ENCODE measurements around the gene CCL16. TPM values are rescaled to one million over a fixed set of nuclear protein-coding genes. Genes with fewer than 3 reads are reported as not detected.

CCL16 gene
- total and polyA plus RNA-seq, 8 donors: 0.14 to 0.30 TPM; not detected in 6

DNA sequence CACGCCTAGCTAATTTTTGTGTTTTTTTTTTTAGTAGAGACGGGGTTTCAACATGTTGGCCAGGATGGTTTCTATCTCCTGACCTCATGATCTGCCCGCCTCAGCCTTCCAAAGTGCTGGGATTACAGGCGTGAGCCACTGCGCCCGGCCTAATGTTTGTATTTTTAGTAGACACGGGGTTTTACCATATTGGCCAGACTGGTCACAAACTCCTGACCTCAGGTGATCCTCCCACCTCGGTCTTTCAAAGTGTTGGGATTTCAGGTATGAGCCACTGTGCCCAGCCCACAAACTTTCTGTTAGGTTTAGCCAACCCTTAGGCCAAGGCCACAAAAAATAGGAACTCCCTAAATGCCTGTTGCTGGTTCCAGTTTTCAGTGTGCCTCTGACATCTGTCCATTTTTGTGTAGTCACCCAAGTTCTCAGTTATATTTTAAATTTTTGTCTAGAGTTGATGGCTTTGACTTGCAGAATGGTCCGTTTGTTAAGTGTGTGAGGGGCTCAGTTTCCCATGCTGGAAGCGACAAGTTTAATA, 12.7 kb downstream of the CCL16 start:
- no peak overlapping the region for H3K27ac ChIP-seq
- intact Hi-C loops (cut with DNase I): no loop called here
- H3K4me3 ChIP-seq: no peak overlapping the region
- DNase-seq (no peak), FAIRE-seq (no peak), ATAC-seq (no peak)
- H3K27me3 ChIP-seq: no peaks in the 10 kb centered on the region
- TF ChIP-seq, protein P1, sequence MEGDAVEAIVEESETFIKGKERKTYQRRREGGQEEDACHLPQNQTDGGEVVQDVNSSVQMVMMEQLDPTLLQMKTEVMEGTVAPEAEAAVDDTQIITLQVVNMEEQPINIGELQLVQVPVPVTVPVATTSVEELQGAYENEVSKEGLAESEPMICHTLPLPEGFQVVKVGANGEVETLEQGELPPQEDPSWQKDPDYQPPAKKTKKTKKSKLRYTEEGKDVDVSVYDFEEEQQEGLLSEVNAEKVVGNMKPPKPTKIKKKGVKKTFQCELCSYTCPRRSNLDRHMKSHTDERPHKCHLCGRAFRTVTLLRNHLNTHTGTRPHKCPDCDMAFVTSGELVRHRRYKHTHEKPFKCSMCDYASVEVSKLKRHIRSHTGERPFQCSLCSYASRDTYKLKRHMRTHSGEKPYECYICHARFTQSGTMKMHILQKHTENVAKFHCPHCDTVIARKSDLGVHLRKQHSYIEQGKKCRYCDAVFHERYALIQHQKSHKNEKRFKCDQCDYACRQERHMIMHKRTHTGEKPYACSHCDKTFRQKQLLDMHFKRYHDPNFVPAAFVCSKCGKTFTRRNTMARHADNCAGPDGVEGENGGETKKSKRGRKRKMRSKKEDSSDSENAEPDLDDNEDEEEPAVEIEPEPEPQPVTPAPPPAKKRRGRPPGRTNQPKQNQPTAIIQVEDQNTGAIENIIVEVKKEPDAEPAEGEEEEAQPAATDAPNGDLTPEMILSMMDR (IDR thresholded peaks at IDR 0.05): no peak
- no peaks in the 10 kb centered on the region for H3K9me3 ChIP-seq
- 58 to 67% methylated on average over 10 of the region's 10 CpGs for WGBS, 2 donors
- H3K4me1 ChIP-seq: peaks cover 0 to 6% (median 4%) of the 10 kb centered on the region in 3 donors
- no peaks in the 10 kb centered on the region for H3K36me3 ChIP-seq

- DNase-seq: no peak
- H3K9me3 ChIP-seq: no peaks in the 10 kb centered on the region
- intact Hi-C loops (cut with DNase I): no loop called here
- H3K4me3 ChIP-seq: no peak overlapping the region
- FAIRE-seq: no peak
- no peaks in the 10 kb centered on the region for H3K27me3 ChIP-seq
- no peak overlapping the region for H3K27ac ChIP-seq
- no peaks in the 10 kb centered on the region for H3K4me1 ChIP-seq
- 81 to 89% methylated on average over 7 of the region's 7 CpGs for WGBS, 2 donors
- no peak for ATAC-seq
- H3K36me3 ChIP-seq: no peaks in the 10 kb centered on the region
- TF ChIP-seq, protein P1 (IDR thresholded peaks at IDR 0.05): no peak
These were observed 16.0 kb downstream of the CCL16 start for GRCh38 chr17:35965272-35965671.

GRCh38 chr17:35963663-35964062, 17.6 kb downstream of the CCL16 start:
- Histone ChIP-seq H3K27me3 (peaks cover 0 to 4% (median 0%) of the 10 kb centered on the region in 4 donors), H3K9me3 (no peaks in the 10 kb centered on the region), H3K36me3 (no peaks in the 10 kb centered on the region), H3K27ac (no peak overlapping the region), H3K4me3 (no peak overlapping the region), H3K4me1 (no peaks in the 10 kb centered on the region)
- WGBS, 2 donors: 60 to 72% methylated on average over 6 of the region's 6 CpGs
- ATAC-seq: no peak
- TF ChIP-seq, protein P1 (IDR thresholded peaks at IDR 0.05): no peak
- intact Hi-C loops (cut with DNase I): no loop called here
- no peak for FAIRE-seq
- DNase-seq: no peak

DNA sequence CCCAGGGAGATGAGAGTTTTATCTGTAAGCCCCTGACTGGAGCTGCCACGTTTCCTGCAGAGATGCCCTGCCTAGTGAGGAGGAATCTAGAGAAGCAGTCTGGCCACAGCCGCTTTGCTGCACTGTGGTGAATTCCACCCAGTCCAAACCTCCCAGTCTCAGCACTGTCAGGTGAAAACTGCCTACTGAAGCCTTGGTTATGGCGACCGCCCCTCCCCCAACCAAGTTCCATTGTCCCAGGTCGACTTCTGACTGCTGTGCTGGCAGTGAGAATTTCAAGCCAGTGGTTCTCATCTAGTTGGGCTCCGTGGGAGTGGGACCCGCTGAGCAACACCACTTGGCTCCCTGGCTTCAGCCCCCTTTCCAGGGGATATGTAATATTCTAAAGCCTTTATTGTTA, 27.6 kb downstream of the CCL16 start:
- Histone ChIP-seq H3K27me3 (no peaks in the 10 kb centered on the region), H3K9me3 (no peaks in the 10 kb centered on the region), H3K4me1 (no peaks in the 10 kb centered on the region), H3K27ac (no peak overlapping the region), H3K36me3 (no peaks in the 10 kb centered on the region), H3K4me3 (no peak overlapping the region)
- ATAC-seq (no peak), FAIRE-seq (no peak), DNase-seq (no peak)
- TF ChIP-seq, protein P1 (IDR thresholded peaks at IDR 0.05): no peak
- 33 to 43% methylated on average over 7 of the region's 7 CpGs for WGBS, 2 donors
- intact Hi-C loops (cut with DNase I): no loop called here

- no peaks in the 10 kb centered on the region for H3K4me1 ChIP-seq
- H3K27ac ChIP-seq: no peak overlapping the region
- 57 to 70% methylated on average over 3 of the region's 3 CpGs for WGBS, 2 donors
- FAIRE-seq (no peak), ATAC-seq (no peak), DNase-seq (no peak)
- intact Hi-C loops (cut with DNase I): no loop called here
- no peak overlapping the region for H3K4me3 ChIP-seq
- no peaks in the 10 kb centered on the region for H3K36me3 ChIP-seq
- TF ChIP-seq, protein P1 (IDR thresholded peaks at IDR 0.05): no peak
- H3K9me3 ChIP-seq: no peaks in the 10 kb centered on the region
- H3K27me3 ChIP-seq: no peaks in the 10 kb centered on the region
These were observed 31.9 kb downstream of the CCL16 start for GRCh38 chr17:35949401-35949800.
